HG03196 (cell line): ENCODE data around the gene ELN.

Experiments
- ATAC-seq: cut with Tn5 transposase; IDR thresholded peaks from one replicate; pipeline ENCODE4 v1.9.1; 2021; ENCODE audit not compliant: unreplicated experiment

ELN gene

DNA sequence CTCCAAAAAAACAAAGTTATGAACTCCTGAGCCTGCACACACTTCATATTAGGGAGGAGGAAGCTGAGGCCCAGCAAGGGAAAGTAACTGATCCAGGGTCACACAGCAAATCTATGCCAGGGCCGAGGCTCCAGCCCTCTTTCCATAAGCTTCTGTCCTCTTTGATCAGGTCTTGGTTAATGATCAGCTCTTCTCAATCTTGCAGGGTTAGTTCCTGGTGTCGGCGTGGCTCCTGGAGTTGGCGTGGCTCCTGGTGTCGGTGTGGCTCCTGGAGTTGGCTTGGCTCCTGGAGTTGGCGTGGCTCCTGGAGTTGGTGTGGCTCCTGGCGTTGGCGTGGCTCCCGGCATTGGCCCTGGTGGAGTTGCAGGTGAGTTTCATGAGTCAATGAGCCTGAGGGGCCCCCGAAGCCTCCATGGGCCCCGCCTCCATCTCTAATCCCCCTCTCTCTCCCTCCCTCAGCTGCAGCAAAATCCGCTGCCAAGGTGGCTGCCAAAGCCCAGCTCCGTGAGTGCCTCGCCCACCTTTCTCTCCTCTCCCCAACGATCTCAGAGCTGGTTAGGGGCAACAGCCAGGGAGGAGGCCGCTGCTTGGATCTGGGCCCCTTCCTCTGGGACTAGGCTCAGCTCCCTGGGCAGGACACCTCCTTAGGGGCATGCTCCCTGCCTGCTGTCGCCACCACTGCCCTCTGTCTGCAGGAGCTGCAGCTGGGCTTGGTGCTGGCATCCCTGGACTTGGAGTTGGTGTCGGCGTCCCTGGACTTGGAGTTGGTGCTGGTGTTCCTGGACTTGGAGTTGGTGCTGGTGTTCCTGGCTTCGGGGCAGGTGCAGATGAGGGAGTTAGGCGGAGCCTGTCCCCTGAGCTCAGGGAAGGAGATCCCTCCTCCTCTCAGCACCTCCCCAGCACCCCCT, 32.0 kb downstream of the ELN start:
- no peak for ATAC-seq

DNA sequence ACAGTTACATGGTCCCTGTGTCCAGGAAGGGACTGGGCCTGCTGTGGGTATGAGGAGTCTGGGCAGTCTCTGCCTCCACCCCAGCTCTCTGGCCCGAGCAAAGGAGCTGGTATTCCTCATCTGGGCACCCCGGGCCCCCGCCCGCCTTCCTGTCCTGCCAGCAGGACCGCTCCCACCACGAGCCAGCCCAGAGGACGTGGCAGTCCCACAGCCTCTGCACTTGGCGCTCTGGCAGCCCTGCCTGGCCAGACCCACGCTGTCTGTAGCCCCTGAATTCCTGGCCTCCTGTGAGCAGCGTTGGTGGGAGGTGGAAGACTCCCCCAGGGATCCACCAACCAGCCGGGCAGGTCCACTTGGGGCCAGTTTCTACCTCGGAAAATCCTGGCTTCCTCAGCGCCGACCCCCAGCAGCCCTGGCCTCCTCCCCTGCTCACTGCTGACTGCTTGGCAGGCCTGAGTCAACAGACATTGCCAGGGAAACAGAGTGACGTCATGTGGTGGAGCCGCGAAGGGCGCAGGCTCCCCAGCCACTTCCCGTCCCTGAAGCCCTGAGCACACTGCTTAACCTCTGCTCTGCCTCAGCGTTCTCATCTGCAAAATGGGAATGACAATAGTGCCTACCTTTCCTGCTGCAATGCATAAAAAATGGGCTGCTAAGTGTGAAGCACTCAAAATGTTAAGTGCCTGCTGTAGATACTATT, 34.0 kb downstream of the ELN start:
- no peak for ATAC-seq

GRCh38 chr7:74063223-74063641, 35.3 kb downstream of the ELN start:
- no peak for ATAC-seq

- no peak for ATAC-seq
These were observed 35.7 kb downstream of the ELN start for GRCh38 chr7:74063646-74064045.

DNA sequence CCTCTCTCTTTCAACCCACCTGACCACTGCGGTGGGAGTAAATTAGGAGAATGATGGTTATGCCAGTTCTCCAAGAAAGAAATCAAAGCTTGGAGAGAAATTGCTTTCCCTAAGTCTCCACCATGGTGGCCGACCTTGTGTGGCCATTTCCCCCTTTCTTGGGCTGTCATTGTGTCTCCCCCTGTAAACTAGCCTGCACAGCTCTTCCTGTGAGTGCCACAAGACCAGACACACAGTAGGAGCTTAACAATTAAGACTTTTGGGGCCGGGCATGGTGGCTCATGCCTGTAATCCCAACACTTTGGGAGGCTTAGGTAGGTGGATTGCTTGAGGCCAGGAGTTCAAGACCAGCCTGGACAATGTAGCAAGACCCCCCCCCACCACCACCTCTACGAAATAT, 36.7 kb downstream of the ELN start:
- no peak for ATAC-seq

- ATAC-seq: no peak
These were observed 38.7 kb downstream of the ELN start for GRCh38 chr7:74066626-74067025.

GRCh38 chr7:74068378-74069085, 40.6 kb downstream of the ELN start:
- ATAC-seq: no peak

DNA sequence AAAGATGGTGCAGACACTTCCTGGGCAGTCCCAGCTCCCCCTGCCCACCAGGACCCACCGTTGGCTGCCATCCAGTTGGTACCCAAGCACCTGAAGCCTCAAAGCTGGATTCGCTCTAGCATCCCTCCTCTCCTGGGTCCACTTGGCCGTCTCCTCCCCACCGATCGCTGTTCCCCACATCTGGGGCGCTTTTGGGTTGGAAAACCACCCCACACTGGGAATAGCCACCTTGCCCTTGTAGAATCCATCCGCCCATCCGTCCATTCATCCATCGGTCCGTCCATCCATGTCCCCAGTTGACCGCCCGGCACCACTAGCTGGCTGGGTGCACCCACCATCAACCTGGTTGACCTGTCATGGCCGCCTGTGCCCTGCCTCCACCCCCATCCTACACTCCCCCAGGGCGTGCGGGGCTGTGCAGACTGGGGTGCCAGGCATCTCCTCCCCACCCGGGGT, 41.1 kb downstream of the ELN start:
- ATAC-seq: no peak

DNA sequence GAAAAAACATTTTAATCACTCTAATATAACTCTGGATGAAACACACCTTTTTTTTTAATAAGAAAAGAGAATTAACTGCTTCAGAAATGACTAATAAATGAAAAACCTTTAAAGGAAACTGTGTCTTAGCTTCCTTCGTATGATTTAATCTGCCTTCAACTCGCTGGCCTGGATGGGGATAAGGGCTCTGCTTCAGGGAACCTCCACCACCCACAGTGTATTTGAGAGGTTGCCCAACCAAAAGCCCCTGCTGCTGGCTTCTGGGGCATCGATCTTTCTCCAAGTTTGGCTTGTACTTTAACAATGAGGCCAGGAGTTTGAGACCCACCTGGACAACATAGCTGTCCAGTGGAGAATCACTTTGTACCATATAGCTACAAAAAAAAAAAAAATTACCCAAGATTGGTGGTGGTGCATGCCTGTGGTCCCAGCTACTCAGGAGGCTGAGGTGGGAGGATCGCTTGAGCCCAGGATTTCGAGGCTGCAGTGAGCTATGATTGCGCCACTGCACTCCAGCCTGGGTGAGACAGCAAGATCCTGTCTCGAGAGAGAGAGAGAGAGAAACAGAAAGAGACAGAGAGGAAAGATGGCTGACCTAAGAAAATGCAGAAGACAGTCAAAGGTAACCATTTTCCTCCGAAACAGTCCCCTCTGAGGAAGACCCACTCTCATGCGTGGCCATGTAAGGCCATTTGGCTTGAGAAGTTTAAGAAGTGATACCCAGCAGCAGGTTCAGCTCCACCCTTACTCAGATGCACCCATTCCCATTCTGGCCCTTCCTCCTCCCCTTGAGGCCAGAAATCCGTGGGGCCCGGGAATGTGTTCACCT, 42.0 kb downstream of the ELN start:
- no peak for ATAC-seq

GRCh38 chr7:74070619-74070921, 42.6 kb downstream of the ELN start:
- ATAC-seq: no peak

- ATAC-seq: no peak
These were observed 43.1 kb downstream of the ELN start for GRCh38 chr7:74071121-74071520.

GRCh38 chr7:74074770-74075169, 46.8 kb downstream of the ELN start:
- ATAC-seq: no peak

DNA sequence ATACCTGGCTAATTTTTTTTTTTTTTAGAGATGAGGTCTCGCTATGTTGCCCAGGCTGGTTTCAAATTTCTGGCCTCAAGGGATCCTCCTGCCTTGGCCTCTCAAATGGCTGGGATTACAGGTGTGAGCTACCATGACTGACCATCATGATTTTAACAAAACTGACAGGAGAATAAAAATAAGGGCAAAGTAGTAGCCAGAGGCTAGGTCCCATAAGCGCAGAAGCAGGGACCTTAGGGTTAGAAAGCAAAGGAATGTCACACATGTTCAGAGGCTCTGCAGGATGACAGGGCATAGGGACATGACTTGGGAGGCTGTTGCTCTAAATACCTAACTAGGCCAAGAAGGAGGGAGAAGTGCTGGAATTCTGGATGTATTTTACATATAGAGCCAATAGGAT, 50.5 kb downstream of the ELN start:
- ATAC-seq: no peak

- no peak for ATAC-seq
These were observed 54.8 kb downstream of the ELN start for GRCh38 chr7:74082770-74083116.

DNA sequence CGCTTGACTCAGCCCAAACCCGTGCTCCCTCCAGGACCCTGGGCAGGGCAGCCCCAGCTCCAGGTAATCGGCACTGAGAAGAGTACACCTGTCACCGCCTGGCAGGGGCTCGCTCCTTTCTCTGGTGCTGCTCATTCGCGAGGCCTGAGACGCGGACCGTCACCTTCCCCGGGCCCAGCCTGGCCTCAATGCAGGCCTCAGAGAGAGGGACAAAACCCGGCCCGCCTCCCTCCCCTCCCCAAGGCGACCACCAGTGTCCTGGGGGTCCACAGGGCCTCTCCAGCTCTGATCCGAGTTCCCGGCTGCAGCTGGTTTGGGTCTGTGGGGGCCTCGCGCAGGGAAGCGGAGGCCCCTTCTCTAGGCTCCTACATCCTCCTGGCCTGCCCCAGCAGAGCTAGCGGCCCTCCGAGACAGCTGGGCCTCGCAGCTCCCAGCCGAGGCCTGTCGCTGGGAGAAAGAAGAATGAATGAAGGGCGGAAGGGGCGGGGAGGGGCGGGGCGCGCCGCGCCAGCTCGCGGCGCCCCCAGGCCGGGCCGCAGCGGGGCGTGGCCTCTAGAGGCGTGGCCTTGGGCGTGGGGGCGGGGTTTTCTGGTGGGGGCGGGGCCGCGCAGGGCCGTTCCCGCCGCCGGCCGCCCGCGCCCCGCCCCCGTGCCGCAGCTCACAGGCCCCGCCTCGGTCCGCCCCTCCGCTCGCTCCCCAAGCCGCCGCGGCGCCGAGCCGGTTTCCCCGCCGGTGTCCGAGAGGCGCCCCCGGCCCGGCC, 55.3 kb downstream of the ELN start, which contains the start of gene LIMK1:
Gene LIMK1, plus strand, starts transcription at position 688 of the 760 bp plus-strand sequence. CDS start 187 bp downstream, outside the sequence.
- ATAC-seq: peak; percentile 64

- peak; percentile 34 for ATAC-seq
These were observed 56.2 kb downstream of the ELN start for GRCh38 chr7:74083928-74084721.

DNA sequence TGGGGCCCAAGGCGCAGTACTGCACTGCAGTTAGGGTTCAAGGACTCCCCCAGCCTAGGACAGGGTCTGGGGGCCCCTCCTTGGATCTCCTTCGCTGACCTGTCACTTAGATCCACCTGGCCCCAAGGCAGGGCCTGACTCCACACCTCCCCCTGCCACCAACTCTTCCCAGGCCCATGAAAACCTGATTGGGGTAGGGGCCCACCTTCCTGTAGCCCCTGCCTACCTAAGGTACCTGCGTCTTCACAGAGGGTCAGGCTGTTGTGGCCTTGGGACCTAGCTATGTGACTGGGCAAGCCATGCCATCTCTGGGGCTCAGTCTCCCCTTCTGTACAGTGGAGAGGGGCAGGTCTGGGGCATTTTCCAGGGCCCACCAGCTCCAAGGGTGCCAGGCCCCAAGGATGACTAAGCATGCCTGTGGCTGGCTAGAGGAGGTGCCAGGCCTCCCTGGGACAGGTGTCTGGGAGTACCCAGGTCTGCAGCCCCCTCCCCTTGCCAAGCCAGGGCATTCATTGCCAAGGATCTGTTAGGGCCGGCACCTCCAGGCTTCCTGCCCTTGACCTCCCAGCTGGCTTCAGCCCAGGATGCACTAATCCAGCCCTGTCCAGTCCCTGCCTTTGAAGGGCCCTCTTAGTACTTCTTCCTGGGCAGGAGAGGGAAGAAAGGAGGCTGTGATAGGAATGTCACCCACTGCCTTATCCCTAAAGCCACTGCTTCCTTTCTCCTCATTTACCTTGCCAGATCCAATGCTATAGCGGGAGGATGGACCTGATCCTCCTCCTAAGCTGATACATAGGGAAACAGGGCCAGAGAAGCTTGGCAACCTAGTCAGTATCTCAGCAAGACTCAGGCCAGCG, 57.0 kb downstream of the ELN start:
- ATAC-seq: no peak

- ATAC-seq: no peak
These were observed 59.9 kb downstream of the ELN start for GRCh38 chr7:74087791-74088453.
